HG02642 (cell line): ENCODE data around the gene ALG11.

Source experiments
- ATAC-seq: cut with Tn5 transposase; IDR thresholded peaks from one replicate; pipeline ENCODE4 v1.9.1; 2021; ENCODE audit warnings: mild to moderate bottlenecking; ENCODE audit not compliant: unreplicated experiment, poor library complexity

Gene ALG11

DNA sequence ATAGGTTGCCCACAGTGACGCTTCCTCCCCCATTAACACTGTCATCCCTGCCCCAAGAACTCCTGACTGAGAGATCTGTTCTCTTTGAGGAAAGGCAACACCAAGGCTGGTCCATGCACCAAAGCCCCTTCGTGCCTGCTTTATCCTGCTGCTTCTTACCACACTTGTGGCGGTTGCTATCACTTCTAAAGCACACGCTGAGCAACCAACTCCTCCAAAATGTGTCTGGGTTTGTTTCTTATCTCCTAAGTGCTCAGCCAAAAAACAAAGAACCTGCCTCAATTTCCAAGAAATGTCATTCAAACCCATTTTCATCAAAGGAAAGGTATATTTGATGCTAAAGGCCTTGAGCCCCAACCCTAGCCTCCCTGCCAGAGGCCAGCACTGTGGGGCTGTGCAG, 15.6 kb upstream of the ALG11 start:
- no peak for ATAC-seq

DNA sequence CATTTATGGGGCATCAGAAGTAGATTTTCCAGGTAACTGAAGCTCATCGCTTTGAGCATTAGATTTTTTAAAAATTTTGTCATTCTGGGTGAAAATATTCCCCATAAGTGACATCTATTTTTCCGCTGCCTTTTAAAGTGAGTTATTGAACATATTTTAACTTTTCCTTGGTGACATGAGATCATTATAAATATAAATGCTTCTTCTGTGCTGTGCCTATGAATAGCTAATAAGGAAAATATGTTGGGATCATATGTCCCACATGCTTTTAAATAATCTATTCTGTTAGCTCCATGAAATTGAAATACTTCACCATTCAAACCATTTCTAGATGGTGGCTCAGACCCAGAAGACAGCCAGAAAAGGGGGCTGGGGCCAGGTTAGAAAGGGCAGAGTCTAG, 15.0 kb upstream of the ALG11 start:
- ATAC-seq = no peak

DNA sequence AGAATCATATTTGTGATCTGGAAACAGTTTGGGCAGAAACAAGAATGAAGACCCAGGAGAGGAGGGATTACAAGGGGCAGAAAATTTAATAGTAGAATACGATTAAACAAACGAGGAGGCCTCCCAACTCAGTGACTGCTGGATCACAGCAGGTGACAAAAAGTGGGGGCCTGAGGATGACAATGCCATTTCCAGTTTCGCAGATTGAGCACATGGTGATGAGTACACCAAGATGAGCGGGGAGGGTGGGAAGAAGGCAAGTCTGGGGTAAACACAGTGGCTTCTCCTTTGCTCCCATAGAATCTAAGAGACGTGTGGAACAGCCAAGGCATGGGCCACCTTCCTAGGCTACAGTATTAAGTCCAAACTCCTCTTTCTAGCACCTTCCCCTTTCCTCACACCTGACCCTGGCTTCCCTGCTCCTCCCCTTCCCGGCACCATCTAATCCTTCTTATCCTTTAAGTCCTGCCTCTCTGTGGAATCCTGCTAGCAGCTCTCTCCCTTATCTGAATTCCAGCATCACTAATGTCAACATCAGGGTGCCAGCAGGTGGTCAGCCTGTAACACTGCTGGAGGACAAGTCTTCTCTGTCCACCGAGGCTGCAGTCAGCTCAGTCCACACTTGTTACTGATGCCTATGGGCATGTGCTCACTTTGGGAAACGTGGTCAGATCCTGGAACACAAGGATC, 14.4 kb upstream of the ALG11 start:
- ATAC-seq = no peak

DNA sequence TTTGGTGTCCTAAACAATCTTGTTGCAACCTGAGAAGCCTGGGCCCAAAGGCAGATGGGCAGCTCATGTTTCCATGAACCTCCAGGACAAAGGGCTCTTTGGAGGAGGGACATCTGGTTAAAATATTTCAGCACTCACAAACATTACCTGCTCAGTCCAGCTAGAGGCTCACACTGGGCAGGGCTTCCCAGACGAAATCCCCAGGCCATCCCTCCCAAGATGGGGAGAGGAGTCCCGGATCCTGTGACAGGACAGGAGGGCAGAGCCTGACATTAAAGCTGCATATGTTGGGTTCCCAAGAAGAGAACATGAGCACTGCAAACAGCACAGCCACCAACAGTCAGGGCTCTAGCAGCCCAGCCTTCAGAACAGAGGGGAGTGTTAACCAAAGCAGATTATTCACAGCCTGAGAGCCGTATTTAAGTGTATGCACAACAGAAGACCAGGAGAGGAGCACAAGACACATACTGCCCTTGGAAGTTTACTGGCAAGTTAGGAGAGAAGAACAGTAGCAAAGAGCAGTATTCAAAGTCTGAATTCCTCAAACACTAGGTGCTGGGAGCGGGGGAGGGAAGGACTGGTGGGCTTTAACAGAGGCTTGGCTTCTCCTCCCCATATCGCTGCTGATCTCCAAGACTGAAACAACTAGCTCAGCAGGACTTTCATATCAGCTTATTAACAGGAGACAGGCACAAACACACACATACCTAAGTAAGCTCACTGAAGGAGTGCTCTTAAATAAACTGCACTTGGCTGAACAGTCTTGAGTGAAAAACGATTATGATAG, 13.3 kb upstream of the ALG11 start:
- no peak for ATAC-seq

DNA sequence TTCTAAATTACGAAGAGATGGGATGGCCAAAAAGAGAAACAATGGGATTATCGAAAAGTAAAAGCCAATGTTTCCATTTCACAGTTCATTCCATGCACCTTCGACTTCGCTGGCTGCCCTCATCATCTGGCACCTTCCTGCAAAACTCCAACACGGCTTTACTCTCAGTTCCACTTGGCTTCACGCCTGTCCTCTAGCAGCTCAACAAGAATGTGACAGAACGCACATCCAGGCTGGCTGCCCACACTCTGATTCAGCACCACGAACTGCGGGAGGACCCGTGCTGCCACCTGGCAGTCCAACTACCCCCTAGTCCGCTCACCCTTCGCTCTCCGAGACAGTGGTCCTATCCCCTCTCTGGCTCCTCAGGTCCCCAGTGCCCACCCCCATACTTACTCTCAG, 12.7 kb upstream of the ALG11 start:
- ATAC-seq = no peak

DNA sequence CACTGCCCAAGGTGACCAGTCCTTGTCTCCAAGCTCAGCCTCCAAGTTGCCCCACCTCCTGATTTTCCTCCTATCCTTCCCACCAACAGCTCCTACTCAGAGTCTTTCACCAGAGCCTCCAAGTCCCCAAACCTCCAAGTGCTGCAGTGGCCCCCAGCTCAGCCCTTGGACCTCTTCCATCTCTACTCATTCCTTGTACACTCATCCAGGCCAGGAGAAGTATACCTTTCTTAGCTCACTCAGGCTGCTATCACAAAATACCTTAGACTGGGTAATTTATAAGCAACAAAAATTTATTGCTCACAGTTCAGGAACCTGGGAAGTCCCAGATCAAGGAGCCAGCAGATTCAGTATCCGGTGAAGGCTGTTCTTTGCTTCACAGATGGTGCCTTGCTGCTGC, 12.3 kb upstream of the ALG11 start:
- no peak for ATAC-seq

DNA sequence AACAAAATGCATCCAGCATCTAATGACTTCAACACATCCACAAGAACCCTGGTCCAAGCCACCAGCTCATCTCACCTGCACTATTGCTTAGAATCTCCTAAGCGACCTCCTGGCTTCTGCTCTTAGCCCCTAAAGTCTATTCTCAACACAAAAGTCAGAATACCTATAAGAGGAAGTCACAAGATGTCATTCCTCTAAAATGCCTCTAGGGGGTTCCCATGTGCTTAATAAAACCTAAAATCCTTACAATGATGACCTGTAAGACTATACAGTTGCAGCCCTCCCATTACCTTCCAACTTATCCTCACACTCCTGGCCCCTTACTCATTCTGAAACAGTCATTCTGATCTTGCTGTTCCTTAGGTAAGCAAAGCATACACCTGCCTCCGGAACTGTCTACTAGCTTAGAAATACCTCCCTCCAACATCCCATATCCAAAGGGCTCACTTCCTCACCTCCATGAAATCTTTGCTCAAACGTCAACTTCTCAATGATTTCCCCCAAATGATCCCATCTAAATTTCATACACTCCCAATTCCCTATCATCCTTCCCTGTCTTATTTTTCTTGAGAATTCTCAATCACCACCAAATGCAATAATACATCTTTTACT, 11.0 kb upstream of the ALG11 start:
- peak; percentile 75 for ATAC-seq

DNA sequence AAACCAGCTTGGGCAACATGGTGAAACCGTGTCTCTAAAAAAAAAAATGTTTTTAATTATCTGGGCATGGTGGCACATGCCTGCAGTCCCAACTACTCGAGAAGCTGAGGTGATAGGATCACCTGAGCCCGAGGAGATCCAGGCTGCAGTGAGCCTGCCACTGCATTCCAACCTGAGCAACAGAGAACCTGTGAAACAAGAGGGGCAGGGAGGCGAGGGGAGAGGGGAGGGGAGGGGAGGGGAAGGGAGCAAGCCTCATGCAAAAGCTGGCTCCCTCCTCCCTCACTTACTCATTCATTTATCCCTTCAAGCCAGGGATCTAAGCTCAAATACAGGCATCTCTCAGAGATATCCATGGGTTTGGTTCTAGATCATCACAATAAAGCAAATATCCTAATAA, 9.8 kb upstream of the ALG11 start:
- no peak for ATAC-seq

DNA sequence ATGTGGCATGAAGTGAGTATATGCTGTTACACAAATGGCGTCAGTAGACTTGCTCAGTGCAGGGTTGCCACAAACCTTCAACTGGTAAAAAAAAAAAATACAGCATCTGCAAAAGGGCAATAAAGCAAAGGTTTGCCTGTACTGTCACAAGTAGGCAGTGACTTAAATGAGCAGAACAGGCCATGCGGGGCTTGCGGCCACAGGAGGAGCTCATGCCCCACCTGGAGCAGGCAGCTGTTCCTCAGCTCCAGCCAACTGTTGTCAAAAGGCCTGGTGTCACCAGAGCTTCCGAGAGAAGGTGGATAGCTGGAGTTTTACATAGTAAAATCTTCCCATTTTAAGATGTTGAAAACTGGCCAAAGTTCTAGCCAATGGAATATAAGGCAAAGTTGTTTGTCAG, 8.7 kb upstream of the ALG11 start:
- no peak for ATAC-seq

DNA sequence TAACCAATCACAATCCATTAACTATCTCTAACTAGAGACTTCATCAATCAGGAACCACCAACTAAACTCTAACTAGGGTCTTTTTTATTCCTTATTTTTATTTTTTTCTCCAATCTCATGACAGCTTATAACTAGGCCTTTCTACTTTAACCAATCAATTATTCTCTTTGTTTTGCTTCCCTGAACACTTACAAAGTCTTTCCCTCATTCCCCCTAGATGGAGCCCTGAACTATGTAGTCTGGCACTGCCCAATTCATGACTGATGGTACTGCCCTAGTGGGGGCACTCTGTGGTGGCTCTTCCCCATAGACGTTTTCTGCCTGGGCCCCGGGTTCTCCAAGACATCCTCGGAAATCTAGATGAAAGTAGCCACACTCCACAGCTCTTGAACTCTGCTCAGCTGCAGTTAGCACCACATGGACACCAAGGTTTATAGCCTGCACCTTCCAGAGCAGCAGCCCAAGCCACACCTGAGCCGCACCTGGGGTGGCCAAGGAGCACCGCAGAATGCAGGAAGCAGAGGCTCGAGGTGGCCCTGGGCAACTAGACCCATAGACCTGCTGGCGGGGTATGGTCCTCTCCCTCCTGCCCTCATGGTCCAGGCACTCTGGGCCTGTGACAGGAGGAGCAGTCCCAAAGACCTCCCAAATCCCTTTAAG, 7.6 kb upstream of the ALG11 start:
- ATAC-seq = no peak

DNA sequence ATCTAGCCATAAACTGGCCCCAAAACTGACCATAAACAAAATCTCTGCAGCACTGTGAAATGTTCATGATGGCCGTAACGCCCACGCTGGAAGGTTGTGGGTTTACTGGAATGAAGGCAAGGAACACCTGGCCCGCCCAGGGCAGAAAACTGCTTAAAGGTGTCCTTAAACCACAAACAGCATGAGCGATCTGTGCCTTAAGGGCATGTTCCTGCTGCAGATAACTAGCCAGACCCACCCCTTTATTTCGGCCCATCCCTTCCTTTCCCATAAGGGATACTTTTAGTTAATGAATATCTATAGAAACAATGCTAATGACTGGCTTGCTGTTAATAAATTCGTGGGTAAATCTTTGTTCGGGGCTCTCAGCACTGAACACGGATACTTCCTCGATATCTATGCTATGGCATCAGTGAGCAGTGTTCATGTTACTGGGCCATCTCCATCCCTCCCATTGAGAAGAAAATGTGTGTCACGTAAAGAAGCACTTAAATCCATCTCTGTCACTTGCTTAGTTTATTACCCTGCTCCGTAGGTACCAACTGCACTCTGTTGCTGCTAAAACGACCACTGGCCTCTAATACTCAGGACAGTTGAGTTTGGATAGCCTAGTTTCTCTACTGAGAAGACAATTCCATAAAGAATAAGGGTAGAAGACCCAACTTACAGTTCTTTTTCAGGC, 6.2 kb upstream of the ALG11 start:
- ATAC-seq = no peak

DNA sequence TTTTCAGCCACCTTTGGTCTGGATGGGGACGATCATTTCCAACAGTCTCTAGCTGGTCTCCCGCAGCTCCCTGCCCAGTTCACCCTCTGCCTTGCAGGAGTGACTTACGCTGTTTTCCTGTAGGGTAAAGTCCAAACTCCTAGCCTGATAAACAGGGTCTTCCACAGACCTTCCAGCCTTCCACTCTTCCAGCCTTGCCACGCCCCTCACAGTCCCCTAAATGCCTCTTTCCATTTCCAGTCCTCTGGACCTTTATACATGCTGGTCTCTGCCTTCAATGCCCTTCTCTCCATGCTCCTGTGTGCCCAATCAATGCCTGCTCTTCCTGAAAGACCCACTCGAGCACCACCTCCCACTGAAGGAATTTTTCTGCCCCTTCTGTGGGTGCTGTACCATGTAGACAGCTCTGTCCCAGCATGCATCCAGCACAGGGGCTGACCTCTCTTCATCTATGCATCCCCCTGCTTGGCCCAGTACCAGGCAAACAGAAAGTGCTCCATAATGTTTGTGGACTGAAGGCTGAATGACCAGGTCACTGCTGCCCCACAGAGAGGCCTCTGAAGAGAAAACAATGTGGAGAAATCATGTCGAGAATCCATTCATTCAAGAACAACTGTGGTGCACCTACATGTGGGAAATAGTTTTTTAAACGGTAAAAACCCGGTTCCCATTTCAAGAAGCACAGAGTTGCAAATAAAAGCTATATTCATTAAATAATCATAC, 5.5 kb upstream of the ALG11 start:
- no peak for ATAC-seq

DNA sequence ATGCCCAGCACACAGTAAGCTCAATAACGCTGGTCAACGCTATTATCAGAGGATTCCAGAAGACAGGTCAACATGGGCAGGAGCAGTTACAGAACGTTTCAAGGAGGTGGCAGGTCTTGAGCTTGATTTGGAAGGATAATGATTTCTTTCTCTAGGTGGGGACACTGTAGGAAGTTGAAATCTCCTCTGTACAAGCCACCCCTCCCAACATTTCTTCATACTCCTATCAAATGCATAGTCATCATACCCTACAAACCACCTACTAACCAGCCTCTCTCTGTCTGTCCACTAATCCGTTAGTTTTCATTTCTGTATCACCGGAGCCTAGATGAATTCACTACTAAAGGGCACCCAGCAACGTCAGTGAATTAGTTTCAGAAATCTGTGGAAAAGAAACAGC, 2.3 kb upstream of the ALG11 start:
- no peak for ATAC-seq

DNA sequence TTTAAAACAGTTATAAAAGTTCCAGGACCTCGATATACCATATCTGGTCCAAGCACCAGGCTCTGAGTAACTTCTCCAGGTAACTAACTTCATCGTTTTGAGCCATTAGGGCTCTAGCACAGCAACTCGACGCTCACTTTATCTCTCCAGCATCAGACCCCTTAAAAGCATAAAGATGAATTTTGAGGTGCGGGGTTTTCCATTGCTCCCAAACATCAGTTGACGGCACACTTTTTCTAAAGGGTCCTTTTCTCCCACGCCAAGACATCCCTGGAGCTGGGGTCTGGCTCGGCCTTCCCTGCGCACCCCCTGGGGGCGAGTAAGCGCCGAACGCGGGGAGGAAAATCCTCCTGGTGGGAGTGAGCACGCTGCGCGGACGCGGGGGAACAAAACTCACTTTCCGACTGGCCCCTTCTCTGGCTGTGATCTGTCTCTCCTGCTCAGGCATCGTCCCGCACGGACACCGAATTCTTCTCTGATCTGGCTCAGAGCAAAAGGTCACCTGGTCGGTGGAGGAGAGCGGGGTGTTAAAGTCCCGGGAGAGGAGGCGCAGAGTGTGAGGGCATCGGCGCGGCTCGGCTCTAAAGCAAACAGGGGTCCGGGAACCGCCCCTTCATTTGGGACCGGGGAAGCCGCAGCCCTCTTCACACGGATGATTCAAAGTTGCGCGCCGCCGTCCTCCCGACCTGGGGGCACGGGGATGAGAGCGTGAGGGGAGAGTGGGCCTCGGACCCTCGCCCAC, 1.1 kb upstream of the ALG11 start, which contains the start of gene ATP7B:
ATP7B (minus strand) TSS at position 561 of the 742 bp plus-strand sequence; CDS start at position 448, 113 bp downstream.
- peak; percentile 10 for ATAC-seq

DNA sequence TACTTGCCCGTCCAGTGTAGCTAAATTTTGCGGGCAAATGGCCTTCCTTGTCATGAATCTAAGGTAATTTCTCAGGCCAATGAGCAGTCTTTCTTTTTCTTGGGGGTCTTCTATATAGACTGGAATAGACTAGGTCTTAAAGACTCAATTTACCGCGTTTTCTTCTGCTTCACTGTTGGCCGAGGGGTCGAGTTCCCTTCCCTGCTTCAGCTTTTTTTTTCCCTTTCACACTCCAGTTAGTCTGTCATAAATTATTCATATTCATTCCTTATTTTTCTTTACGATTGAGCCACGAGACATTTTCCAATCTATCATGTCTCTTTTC, 276 bp downstream of the ALG11 start:
- ATAC-seq = no peak

DNA sequence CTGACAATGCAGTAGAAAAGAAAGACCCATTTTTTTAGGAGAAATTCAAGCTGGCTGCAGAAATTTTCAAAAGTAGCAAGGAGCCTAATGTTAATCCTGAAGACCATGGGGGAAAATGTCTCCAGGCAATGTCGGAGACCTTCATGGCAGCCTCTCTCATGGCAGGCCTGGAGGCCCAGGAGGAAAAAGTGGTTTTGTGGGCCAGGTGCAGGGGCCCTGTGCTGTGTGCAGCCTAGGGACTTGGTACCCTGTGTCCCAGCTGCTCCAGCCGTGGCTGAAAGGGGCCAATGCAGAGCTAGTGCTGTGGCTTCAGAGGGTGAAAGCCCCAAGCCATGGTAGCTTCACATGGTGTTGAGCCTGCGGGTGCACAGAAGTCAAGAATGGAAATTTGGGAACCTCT, 4.1 kb downstream of the ALG11 start:
- ATAC-seq = no peak

DNA sequence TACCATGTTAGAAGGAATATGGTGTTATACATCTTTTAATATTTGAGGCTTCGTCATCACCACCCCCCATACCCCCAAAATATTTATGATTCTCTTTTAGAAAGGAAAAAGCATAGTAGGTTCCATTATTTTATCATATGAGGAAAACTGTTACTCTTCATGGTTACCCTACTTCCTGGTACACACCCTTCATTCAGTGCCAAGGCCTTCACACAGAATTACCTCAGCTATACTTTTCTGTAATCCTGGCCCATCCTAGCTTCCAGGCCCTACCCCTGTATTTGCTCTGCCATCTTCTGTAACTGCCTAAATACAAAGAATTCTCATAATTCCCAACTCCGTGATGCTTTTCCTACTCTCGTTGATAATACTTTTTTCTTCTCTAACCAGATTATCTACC, 8.0 kb downstream of the ALG11 start:
- ATAC-seq = no peak

DNA sequence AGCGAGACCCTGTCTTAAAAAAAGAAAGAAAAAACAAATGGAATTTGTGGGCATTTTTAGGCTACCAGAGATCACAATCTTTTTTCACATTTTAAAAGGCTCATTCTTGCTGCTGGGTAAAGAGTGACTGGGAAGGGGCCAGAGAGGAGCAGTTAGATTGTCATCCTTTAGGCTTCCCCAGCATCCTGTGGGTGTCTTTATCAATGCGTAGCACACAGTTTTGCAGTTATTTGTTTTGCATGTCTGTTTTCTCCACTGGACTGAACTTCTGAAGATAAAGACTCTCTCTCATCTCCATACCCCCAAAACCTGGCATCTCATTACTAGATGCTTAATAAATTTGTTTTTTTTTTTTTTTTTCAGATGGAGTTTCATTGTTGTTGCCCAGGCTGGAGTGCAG, 10.2 kb downstream of the ALG11 start:
- no peak for ATAC-seq

DNA sequence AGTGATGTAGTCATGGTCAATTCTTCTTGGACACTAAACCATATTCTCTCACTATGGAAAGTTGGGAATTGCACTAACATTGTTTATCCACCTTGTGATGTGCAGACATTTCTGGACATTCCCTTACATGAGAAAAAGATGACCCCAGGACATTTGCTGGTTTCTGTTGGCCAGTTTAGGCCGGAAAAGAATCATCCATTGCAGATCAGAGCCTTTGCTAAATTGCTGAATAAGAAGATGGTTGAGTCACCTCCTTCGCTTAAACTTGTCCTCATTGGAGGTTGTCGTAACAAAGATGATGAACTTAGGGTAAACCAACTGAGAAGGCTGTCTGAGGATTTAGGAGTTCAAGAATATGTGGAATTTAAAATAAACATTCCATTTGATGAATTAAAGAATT, 12.3 kb downstream of the ALG11 start, which contains the start of gene UTP14C:
UTP14C (plus strand) TSS at position 211 of the 400 bp plus-strand sequence. CDS start 4,114 bp downstream, outside the sequence.
- ATAC-seq = no peak
